Uterus (tissue), 4 donors: ENCODE results near the gene ADD2. TPM values are rescaled to one million over a fixed set of nuclear protein-coding genes. Genes with fewer than 3 reads are reported as not detected.

Experiments
- DNase-seq, 2 donors: peaks; one replicate each; pipeline ENCODE4 v3.0.0-alpha.2; 2019 to 2020
- H3K27ac ChIP-seq, 2 donors: fragments of 200-600 bp; sonication (generic); 1 replicate in 1 of 2; 2 replicates in 1 of 2; pipeline ENCODE4 v1.5.1; 2016 to 2018
- H3K27me3 ChIP-seq, 2 donors: fragments of 200-600 bp; sonication (generic); one replicate each; pipeline ENCODE4 v1.5.1; 2018 to 2019; ENCODE audit warnings: control low read depth in 1 of 2
- H3K36me3 ChIP-seq, 2 donors: fragments of 200-600 bp; sonication (generic); one replicate each; pipeline ENCODE4 v1.5.1; 2019; ENCODE audit warnings: control low read depth in 1 of 2
- H3K4me1 ChIP-seq, 2 donors: fragments of 200-600 bp; sonication (generic); one replicate each; pipeline ENCODE4 v1.5.1; 2018 to 2019; ENCODE audit warnings: control low read depth in 1 of 2
- H3K4me3 ChIP-seq, 2 donors: fragments of 200-600 bp; sonication (generic); 1 replicate in 1 of 2; 2 replicates in 1 of 2; pipeline ENCODE4 v1.5.1; 2018 to 2019; ENCODE audit warnings: mild to moderate bottlenecking in 1 of 2
- H3K9me3 ChIP-seq, 2 donors: fragments of 200-600 bp; sonication (generic); one replicate each; pipeline ENCODE4 v1.5.1; 2019; ENCODE audit warnings: control low read depth in 1 of 2
- CTCF ChIP-seq, 4 experiments: fragments of 200-600 bp in 2 of 4; fragments of 450-650 bp in 2 of 4; sonication (generic) in 2 of 4; IDR thresholded peaks; one replicate each; pipeline ENCODE4 v1.5.1; 2016 to 2019; ENCODE audit warnings: antibody characterized with exemption in 4 of 4, mild to moderate bottlenecking in 2 of 4, moderate library complexity in 1 of 4
- POLR2A ChIP-seq, 2 donors: fragments of 450-650 bp; IDR thresholded peaks; one replicate each; pipeline ENCODE4 v1.6.1; 2016; ENCODE audit warnings: antibody characterized with exemption in 2 of 2, mild to moderate bottlenecking in 1 of 2, moderate library complexity in 1 of 2
- intact Hi-C: fragments of 100-400 bp; cut with DNase I; formaldehyde crosslinking; loops from one replicate; pipeline ENCODE4 v1.15.1; 2023; ENCODE audit warnings: low total_unique reads
- total RNA-seq, 4 donors: library from RNA; depleted of rRNA in 3 of 4; stranded (reverse); fragments of >200 nt in 3 of 4; gene quantifications; one replicate each; pipeline versions ENCODE4 v1.1.0 to v1.2.4, GENCODE V29; 2014 to 2023
- donor health status: DM: yes; HTN: yes; CAD: no.

The ADD2 gene
- total RNA-seq, 4 donors from 2014 or later = 0.51 to 5.2 (median 2.6) TPM

GRCh38 chr2:70729647-70730046 lies 38.4 kb downstream of the ADD2 start:
- TF ChIP-seq CTCF (IDR thresholded peaks at IDR 0.05) (no peak), POLR2A (IDR thresholded peaks at IDR 0.05) (no peak)
- Histone ChIP-seq H3K27me3 (no peaks in the 10 kb centered on the region), H3K4me1 (no peaks in the 10 kb centered on the region), H3K4me3 (no peak overlapping the region), H3K36me3 (no peaks in the 10 kb centered on the region), H3K27ac (no peak overlapping the region), H3K9me3 (no peaks in the 10 kb centered on the region)
- DNase-seq = no peak
- intact Hi-C loops = no loop called here

GRCh38 chr2:70728128-70728527 lies 39.9 kb downstream of the ADD2 start:
- Histone ChIP-seq H3K4me3 (no peak overlapping the region), H3K27ac (no peak overlapping the region), H3K27me3 (no peaks in the 10 kb centered on the region), H3K36me3 (no peaks in the 10 kb centered on the region), H3K9me3 (no peaks in the 10 kb centered on the region), H3K4me1 (no peaks in the 10 kb centered on the region)
- intact Hi-C loops = no loop called here
- no peak for TF ChIP-seq CTCF (IDR thresholded peaks at IDR 0.05)
- no peak for TF ChIP-seq POLR2A (IDR thresholded peaks at IDR 0.05)
- no peak for DNase-seq

- intact Hi-C loops = no loop called here
- Histone ChIP-seq H3K27me3 (no peaks in the 10 kb centered on the region), H3K36me3 (no peaks in the 10 kb centered on the region), H3K27ac (no peak overlapping the region), H3K4me1 (no peaks in the 10 kb centered on the region), H3K9me3 (no peaks in the 10 kb centered on the region), H3K4me3 (no peak overlapping the region)
- no peak for TF ChIP-seq POLR2A (IDR thresholded peaks at IDR 0.05)
- no peak for TF ChIP-seq CTCF (IDR thresholded peaks at IDR 0.05)
- DNase-seq = no peak
Observed at GRCh38 chr2:70726947-70727725, 40.9 kb downstream of the ADD2 start.

- H3K4me3 ChIP-seq = no peak overlapping the region
- DNase-seq = no peak
- no peak overlapping the region for H3K27ac ChIP-seq
- TF ChIP-seq CTCF (IDR thresholded peaks at IDR 0.05) (no peak), POLR2A (IDR thresholded peaks at IDR 0.05) (no peak)
- no peaks in the 10 kb centered on the region for H3K4me1 ChIP-seq
- intact Hi-C loops = no loop called here
- H3K36me3 ChIP-seq = no peaks in the 10 kb centered on the region
- no peaks in the 10 kb centered on the region for H3K9me3 ChIP-seq
- no peaks in the 10 kb centered on the region for H3K27me3 ChIP-seq
Observed at GRCh38 chr2:70725505-70725904, 42.5 kb downstream of the ADD2 start.

- H3K9me3 ChIP-seq = no peaks in the 10 kb centered on the region
- intact Hi-C loops = no loop called here
- H3K4me3 ChIP-seq = no peak overlapping the region
- H3K4me1 ChIP-seq = no peaks in the 10 kb centered on the region
- DNase-seq = no peak
- no peaks in the 10 kb centered on the region for H3K27me3 ChIP-seq
- no peak overlapping the region for H3K27ac ChIP-seq
- H3K36me3 ChIP-seq = no peaks in the 10 kb centered on the region
- TF ChIP-seq POLR2A (IDR thresholded peaks at IDR 0.05) = no peak
- no peak for TF ChIP-seq CTCF (IDR thresholded peaks at IDR 0.05)
Observed at GRCh38 chr2:70724366-70724765, 43.6 kb downstream of the ADD2 start.
